Body of pancreas (tissue), 4 donors: ENCODE measurements around the gene OR9G4. TPM values are rescaled to one million over a fixed set of nuclear protein-coding genes. Genes with fewer than 3 reads are reported as not detected.

ENCODE experiments used
- ATAC-seq: fragments of 150-250 bp; one replicate; pipeline ENCODE4 v1.9.1; 2016
- DNase-seq, 4 donors: peaks; one replicate each; pipeline ENCODE4 v3.0.0-alpha.2; 2019
- H3K27ac ChIP-seq, 4 donors: fragments of 200-600 bp; sonication (generic); 1 replicate in 3 of 4; 2 replicates in 1 of 4; pipeline versions ENCODE4 v1.5.1 to v1.6.1; 2016 to 2019; ENCODE audit warnings: mild to moderate bottlenecking in 1 of 4, mixed read lengths in 1 of 4, moderate library complexity in 1 of 4
- H3K27me3 ChIP-seq, 2 donors: fragments of 200-600 bp; sonication (generic); one replicate each; pipeline ENCODE4 v1.6.0; 2016; ENCODE audit warnings: mild to moderate bottlenecking in 1 of 2
- H3K36me3 ChIP-seq, 2 donors: fragments of 200-600 bp; sonication (generic); replicated peaks in 1 of 2; 2 replicates each; pipeline ENCODE4 v1.5.1; 2016; ENCODE audit warnings: low read depth in 2 of 2; ENCODE audit not compliant: insufficient read depth in 1 of 2
- H3K4me1 ChIP-seq: fragments of 200-600 bp; sonication (generic); one replicate; pipeline ENCODE4 v1.6.0; 2016
- H3K4me3 ChIP-seq, 2 donors: fragments of 200-600 bp; sonication (generic); 1 replicate in 1 of 2; 2 replicates in 1 of 2; pipeline ENCODE4 v1.5.1; 2016 to 2019
- H3K9me3 ChIP-seq, 3 donors: fragments of 200-600 bp; sonication (generic); 1 replicate in 2 of 3; 2 replicates in 1 of 3; pipeline ENCODE4 v1.5.1; 2016
- CTCF ChIP-seq, 7 experiments: fragments of 450-650 bp in 4 of 7; fragments of 200-600 bp in 3 of 7; sonication (generic) in 3 of 7; IDR thresholded peaks; one replicate each; pipeline ENCODE4 v1.5.1; 2016 to 2019; ENCODE audit warnings: antibody characterized with exemption in 7 of 7
- POLR2A ChIP-seq, 3 donors: fragments of 450-650 bp; IDR thresholded peaks; one replicate each; pipeline ENCODE4 v1.6.1; 2016; ENCODE audit warnings: antibody characterized with exemption in 3 of 3, mild to moderate bottlenecking in 2 of 3
- whole genome bisulfite sequencing, 2 donors: methylation state at CpG; one replicate each; pipeline ENCODE4 v1.1.5; 2017; 5-methylcytosine and 5-hydroxymethylcytosine counted together
- intact Hi-C: fragments of 100-400 bp; cut with DNase I; formaldehyde crosslinking; loops from one replicate; pipeline ENCODE4 v1.15.1; 2023
- total RNA-seq, 2 donors: library from RNA; depleted of rRNA; stranded (reverse); fragments of >200 nt; gene quantifications; one replicate each; pipeline ENCODE4 v1.1.0, GENCODE V29; 2016

The OR9G4 gene
- total RNA-seq, result not detected

GRCh38 chr11:56748597-56748996, at the start of gene OR9G4:
Gene OR9G4 (minus strand): TSS chr11:56748697. CDS start chr11:56743766, 4,931 bp downstream.
- ATAC-seq (no peak), DNase-seq (no peak)
- Histone ChIP-seq H3K4me3 (no peak within 1 kb of the TSS), H3K4me1 (no peaks in the 10 kb centered on the region), H3K36me3 (no peaks in the 10 kb centered on the region), H3K27ac (no peak within 1 kb of the TSS), H3K9me3 (no peaks in the 10 kb centered on the region), H3K27me3 (no peaks in the 10 kb centered on the region)
- intact Hi-C loops, result no loop called here
- WGBS, 2 donors, result 59 to 60% methylated on average over 1 of the region's 1 CpG
- TF ChIP-seq POLR2A (IDR thresholded peaks at IDR 0.05), result no peak

- WGBS, 2 donors, result 2 to 4% methylated on average over 6 of the region's 6 CpGs
- H3K36me3 ChIP-seq, result no peaks in the 10 kb centered on the region
- intact Hi-C loops, result loop anchor here (5.0 kb wide), 1 partner anchor 841 kb away; no protein-coding TSS in a partner anchor
- ATAC-seq (peak; percentile 48), DNase-seq (peak in 1 of 4 donors; percentile 17)
- H3K9me3 ChIP-seq, result no peaks in the 10 kb centered on the region
- TF ChIP-seq CTCF (IDR thresholded peaks at IDR 0.05) (peak; percentile 11 to 67 (median 60)), POLR2A (IDR thresholded peaks at IDR 0.05) (no peak)
- no peak overlapping the region for H3K4me3 ChIP-seq
- no peaks in the 10 kb centered on the region for H3K27me3 ChIP-seq
- H3K4me1 ChIP-seq, result no peaks in the 10 kb centered on the region
- H3K27ac ChIP-seq, result no peak overlapping the region
These were observed 35.0 kb upstream of the OR9G4 start for GRCh38 chr11:56783448-56784041.

GRCh38 chr11:56782167-56782847, 33.8 kb upstream of the OR9G4 start:
- ATAC-seq, result no peak
- Histone ChIP-seq H3K27ac (no peak overlapping the region), H3K9me3 (no peaks in the 10 kb centered on the region), H3K4me3 (no peak overlapping the region), H3K27me3 (no peaks in the 10 kb centered on the region), H3K4me1 (no peaks in the 10 kb centered on the region), H3K36me3 (no peaks in the 10 kb centered on the region)
- no peak for DNase-seq
- TF ChIP-seq POLR2A (IDR thresholded peaks at IDR 0.05) (no peak), CTCF (IDR thresholded peaks at IDR 0.05) (no peak)
- intact Hi-C loops, result loop anchor here (5.0 kb wide), 1 partner anchor 840 kb away; no protein-coding TSS in a partner anchor
- 66 to 79% methylated on average over 10 of the region's 10 CpGs for WGBS, 2 donors

- no peak for TF ChIP-seq CTCF (IDR thresholded peaks at IDR 0.05)
- TF ChIP-seq POLR2A (IDR thresholded peaks at IDR 0.05), result no peak
- Histone ChIP-seq H3K27me3 (no peaks in the 10 kb centered on the region), H3K27ac (no peak overlapping the region), H3K36me3 (no peaks in the 10 kb centered on the region), H3K9me3 (no peaks in the 10 kb centered on the region), H3K4me3 (no peak overlapping the region), H3K4me1 (no peaks in the 10 kb centered on the region)
- no peak for ATAC-seq
- DNase-seq, result no peak
- intact Hi-C loops, result no loop called here
These were observed 28.3 kb upstream of the OR9G4 start for GRCh38 chr11:56776809-56777208.

GRCh38 chr11:56764976-56765375, 16.5 kb upstream of the OR9G4 start:
- Histone ChIP-seq H3K4me1 (no peaks in the 10 kb centered on the region), H3K36me3 (no peaks in the 10 kb centered on the region), H3K27ac (no peak overlapping the region), H3K27me3 (no peaks in the 10 kb centered on the region), H3K4me3 (no peak overlapping the region), H3K9me3 (no peaks in the 10 kb centered on the region)
- intact Hi-C loops, result no loop called here
- no peak for ATAC-seq
- no peak for TF ChIP-seq POLR2A (IDR thresholded peaks at IDR 0.05)
- TF ChIP-seq CTCF (IDR thresholded peaks at IDR 0.05), result no peak
- no peak for DNase-seq
- 63 to 70% methylated on average over 4 of the region's 4 CpGs for WGBS, 2 donors
